ENCODE measurements around the gene FOXJ3.

FOXJ3 gene

GRCh38 chr1:42335050-42335808 lies at the start of gene FOXJ3:
Gene FOXJ3, minus strand, starts transcription at chr1:42335235. Its CDS starts 24,142 bp downstream, at chr1:42311093.
- H3K4me3 ChIP-seq (ENCODE audit: low read depth, low read length), result peak within 1 kb of the TSS; percentile 87
- no peaks in the 10 kb centered on the region for H3K27me3 ChIP-seq (ENCODE audit: control insufficient read depth, insufficient read depth, low read length)
- peaks cover 30% of the 10 kb centered on the region for H3K4me1 ChIP-seq (ENCODE audit: control insufficient read depth, insufficient read depth, low read length)
- peak within 1 kb of the TSS; percentile 88 for H3K9ac ChIP-seq (ENCODE audit: low read depth, low read length)
- H3K27ac ChIP-seq (ENCODE audit: low read depth, low read length), result peak within 1 kb of the TSS; percentile 96
- no peaks in the 10 kb centered on the region for H3K36me3 ChIP-seq (ENCODE audit: control insufficient read depth, insufficient read depth, low read length)
- H3K9me3 ChIP-seq (ENCODE audit: control insufficient read depth, insufficient read depth, low read length), result no peaks in the 10 kb centered on the region

DNA sequence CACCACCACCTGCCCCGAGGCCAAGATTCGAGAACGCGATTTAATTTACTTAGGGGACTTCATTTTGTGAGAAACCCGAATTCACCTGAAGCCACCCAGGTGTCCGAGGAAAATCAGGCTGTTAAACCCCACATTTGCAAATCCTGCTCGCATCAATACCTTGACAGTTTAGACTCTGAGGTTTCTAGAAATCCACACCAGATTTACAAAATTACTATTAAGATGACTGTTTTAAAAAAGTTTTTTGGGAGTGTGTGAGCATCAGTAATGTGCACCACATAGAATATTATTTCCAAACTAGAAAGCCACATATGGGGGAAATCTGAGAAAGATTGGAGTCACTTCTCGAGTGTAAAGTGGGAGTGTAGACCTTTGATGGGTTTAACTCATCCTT lies 46.2 kb upstream of the FOXJ3 start:
- Histone ChIP-seq H3K36me3 (ENCODE audit: control insufficient read depth, insufficient read depth, low read length) (no peaks in the 10 kb centered on the region), H3K4me1 (ENCODE audit: control insufficient read depth, insufficient read depth, low read length) (peaks cover 7% of the 10 kb centered on the region), H3K27me3 (ENCODE audit: control insufficient read depth, insufficient read depth, low read length) (peaks cover 21% of the 10 kb centered on the region), H3K9me3 (ENCODE audit: control insufficient read depth, insufficient read depth, low read length) (no peaks in the 10 kb centered on the region), H3K4me3 (ENCODE audit: low read depth, low read length) (peak overlapping the region; percentile 85), H3K9ac (ENCODE audit: low read depth, low read length) (peak overlapping the region; percentile 32; the same call in 1 of the 2 replicates), H3K27ac (ENCODE audit: low read depth, low read length) (no peak overlapping the region)

DNA sequence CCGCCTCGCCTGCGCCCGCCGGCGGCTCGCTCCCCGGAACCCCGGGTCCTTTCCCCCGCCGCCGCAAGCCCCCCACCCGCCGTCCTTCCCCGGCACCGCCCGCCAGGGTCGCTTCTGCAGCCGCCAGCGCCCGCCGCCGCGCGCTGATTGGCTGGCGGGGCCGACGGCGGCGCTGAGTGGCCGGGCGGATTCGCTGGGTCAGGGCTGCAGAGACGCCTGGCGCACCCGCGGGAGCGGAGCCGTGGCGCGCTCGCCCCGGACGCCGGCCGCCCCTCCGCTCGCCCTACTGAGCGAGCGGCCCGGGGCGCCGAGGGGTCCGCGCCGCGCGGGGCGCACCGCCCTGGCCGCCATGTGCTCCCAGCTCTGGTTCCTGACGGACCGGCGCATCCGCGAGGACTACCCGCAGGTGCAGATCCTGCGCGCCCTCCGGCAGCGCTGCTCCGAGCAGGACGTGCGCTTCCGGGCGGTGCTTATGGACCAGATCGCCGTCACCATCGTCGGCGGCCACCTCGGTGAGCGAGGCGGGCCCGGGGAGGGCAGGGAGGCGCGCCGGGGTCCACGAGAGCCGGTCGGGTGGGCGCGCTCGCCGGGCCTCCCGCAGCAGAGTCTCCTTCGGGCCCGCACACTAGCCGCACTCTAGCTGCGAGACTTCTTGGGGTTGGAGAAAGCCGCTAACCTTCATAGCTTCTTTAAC lies 45.7 kb upstream of the FOXJ3 start, which contains the start of gene RIMKLA:
Gene RIMKLA, plus strand, starts transcription at position 207 of the 694 bp plus-strand sequence. Its CDS starts 143 bp downstream, at position 350.
- no peak within 1 kb of the TSS for H3K27ac ChIP-seq (ENCODE audit: low read depth, low read length)
- H3K9me3 ChIP-seq (ENCODE audit: control insufficient read depth, insufficient read depth, low read length), result no peaks in the 10 kb centered on the region
- peaks cover 7% of the 10 kb centered on the region for H3K4me1 ChIP-seq (ENCODE audit: control insufficient read depth, insufficient read depth, low read length)
- peak within 1 kb of the TSS; percentile 85 for H3K4me3 ChIP-seq (ENCODE audit: low read depth, low read length)
- H3K36me3 ChIP-seq (ENCODE audit: control insufficient read depth, insufficient read depth, low read length), result no peaks in the 10 kb centered on the region
- peaks cover 21% of the 10 kb centered on the region for H3K27me3 ChIP-seq (ENCODE audit: control insufficient read depth, insufficient read depth, low read length)
- peak within 1 kb of the TSS; percentile 32; the same call in 1 of the 2 replicates for H3K9ac ChIP-seq (ENCODE audit: low read depth, low read length)

- Histone ChIP-seq H3K27me3 (ENCODE audit: control insufficient read depth, insufficient read depth, low read length) (peaks cover 21% of the 10 kb centered on the region), H3K4me1 (ENCODE audit: control insufficient read depth, insufficient read depth, low read length) (peaks cover 7% of the 10 kb centered on the region), H3K4me3 (ENCODE audit: low read depth, low read length) (peak overlapping the region; percentile 85), H3K9ac (ENCODE audit: low read depth, low read length) (0 out of 2 replicates have a peak overlapping the region, but pooled peaks have one; percentile 30), H3K9me3 (ENCODE audit: control insufficient read depth, insufficient read depth, low read length) (no peaks in the 10 kb centered on the region), H3K36me3 (ENCODE audit: control insufficient read depth, insufficient read depth, low read length) (no peaks in the 10 kb centered on the region), H3K27ac (ENCODE audit: low read depth, low read length) (no peak overlapping the region)
These were observed 45.0 kb upstream of the FOXJ3 start for GRCh38 chr1:42379794-42380585.

GRCh38 chr1:42372796-42373195 lies 37.8 kb upstream of the FOXJ3 start:
- no peaks in the 10 kb centered on the region for H3K9me3 ChIP-seq (ENCODE audit: control insufficient read depth, insufficient read depth, low read length)
- no peak overlapping the region for H3K27ac ChIP-seq (ENCODE audit: low read depth, low read length)
- no peaks in the 10 kb centered on the region for H3K4me1 ChIP-seq (ENCODE audit: control insufficient read depth, insufficient read depth, low read length)
- H3K36me3 ChIP-seq (ENCODE audit: control insufficient read depth, insufficient read depth, low read length), result no peaks in the 10 kb centered on the region
- no peaks in the 10 kb centered on the region for H3K27me3 ChIP-seq (ENCODE audit: control insufficient read depth, insufficient read depth, low read length)
- no peak overlapping the region for H3K9ac ChIP-seq (ENCODE audit: low read depth, low read length)
- H3K4me3 ChIP-seq (ENCODE audit: low read depth, low read length), result no peak overlapping the region

DNA sequence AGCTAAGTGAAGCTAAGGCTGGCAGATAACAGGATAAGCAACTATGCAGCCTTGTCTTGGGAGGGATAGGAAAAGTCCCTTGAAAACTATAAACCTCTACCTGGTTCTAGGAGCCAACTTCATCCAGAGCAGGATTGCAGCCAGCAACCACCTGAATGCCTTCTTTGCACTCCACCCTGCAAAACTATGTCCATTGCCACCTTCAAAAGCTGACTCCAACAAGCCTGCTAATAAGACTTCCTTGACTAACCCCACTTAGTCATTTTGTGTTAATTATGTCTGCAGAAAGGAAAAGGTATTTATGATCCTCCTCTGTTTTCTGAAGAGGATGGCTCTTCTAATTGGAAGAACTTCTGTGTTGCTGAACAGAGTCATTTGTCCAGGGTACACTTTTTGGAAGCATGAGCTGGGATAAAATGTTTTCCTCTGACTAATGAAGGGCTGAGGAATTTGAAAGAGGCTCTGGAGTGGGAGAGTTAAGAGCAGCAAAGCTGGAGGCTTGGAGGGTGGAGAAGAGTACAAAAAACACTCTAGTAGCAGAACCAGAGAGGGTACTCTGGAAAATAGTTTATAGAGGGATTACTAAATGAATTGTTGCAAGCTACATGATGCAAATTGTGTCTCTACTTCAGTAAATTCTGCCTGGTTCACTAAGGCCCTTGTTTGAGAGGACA lies 36.0 kb upstream of the FOXJ3 start:
- no peaks in the 10 kb centered on the region for H3K27me3 ChIP-seq (ENCODE audit: control insufficient read depth, insufficient read depth, low read length)
- no peaks in the 10 kb centered on the region for H3K9me3 ChIP-seq (ENCODE audit: control insufficient read depth, insufficient read depth, low read length)
- no peak overlapping the region for H3K4me3 ChIP-seq (ENCODE audit: low read depth, low read length)
- no peaks in the 10 kb centered on the region for H3K4me1 ChIP-seq (ENCODE audit: control insufficient read depth, insufficient read depth, low read length)
- H3K27ac ChIP-seq (ENCODE audit: low read depth, low read length), result no peak overlapping the region
- H3K36me3 ChIP-seq (ENCODE audit: control insufficient read depth, insufficient read depth, low read length), result no peaks in the 10 kb centered on the region
- no peak overlapping the region for H3K9ac ChIP-seq (ENCODE audit: low read depth, low read length)

DNA sequence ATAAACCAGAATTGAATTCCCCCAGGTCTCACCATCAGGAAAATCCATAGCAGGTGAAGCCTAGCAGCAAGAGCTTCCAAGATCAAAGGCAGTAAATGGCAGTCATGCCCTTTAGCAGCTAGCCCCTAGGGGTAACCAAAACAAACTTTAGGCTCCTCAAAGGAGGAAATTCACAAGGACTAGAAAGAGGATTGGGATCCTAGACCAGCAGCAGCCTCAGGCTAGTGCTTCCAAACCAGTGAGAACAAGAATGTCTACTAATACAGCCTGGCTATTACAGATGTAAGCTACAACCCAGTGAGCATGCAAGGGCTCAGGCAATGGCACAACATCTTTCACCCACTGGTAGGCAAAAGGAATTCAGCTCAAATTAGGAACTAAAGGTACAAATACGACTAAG lies 34.4 kb upstream of the FOXJ3 start:
- no peak overlapping the region for H3K27ac ChIP-seq (ENCODE audit: low read depth, low read length)
- H3K27me3 ChIP-seq (ENCODE audit: control insufficient read depth, insufficient read depth, low read length), result no peaks in the 10 kb centered on the region
- no peak overlapping the region for H3K4me3 ChIP-seq (ENCODE audit: low read depth, low read length)
- no peaks in the 10 kb centered on the region for H3K36me3 ChIP-seq (ENCODE audit: control insufficient read depth, insufficient read depth, low read length)
- H3K9ac ChIP-seq (ENCODE audit: low read depth, low read length), result no peak overlapping the region
- H3K4me1 ChIP-seq (ENCODE audit: control insufficient read depth, insufficient read depth, low read length), result no peaks in the 10 kb centered on the region
- no peaks in the 10 kb centered on the region for H3K9me3 ChIP-seq (ENCODE audit: control insufficient read depth, insufficient read depth, low read length)

DNA sequence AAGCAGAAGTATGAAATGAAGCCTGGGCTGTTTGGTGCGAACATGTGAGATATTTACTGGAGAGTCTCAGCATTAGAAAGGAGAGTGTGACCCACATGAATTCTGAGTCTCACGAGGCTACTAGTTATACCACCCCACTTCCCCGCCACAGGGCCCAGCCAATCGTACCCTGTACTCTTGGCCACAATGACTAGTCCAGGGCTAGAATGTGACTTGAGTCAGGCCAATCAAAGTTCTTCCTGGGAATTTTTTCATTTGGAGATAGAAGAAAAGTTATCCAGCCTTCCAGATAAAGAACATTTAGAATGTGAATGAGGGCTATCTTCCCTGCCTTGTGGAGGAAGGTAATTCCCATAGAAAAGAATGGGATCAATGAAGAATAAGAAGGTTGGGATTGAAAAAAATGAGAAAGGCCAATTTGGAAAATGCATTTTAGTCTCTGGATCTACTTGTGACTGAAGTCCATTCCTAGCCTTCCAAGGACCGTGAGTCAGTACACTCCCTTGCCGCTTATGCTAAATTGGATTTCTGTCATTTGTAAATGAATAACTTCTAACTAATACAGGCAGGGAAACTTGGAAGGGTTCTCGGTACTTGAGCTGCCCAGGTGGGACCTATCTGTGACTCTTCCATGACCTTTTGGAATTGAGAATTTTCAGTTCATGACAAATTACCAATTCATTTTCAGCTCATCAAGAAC lies 33.2 kb upstream of the FOXJ3 start:
- H3K9me3 ChIP-seq (ENCODE audit: control insufficient read depth, insufficient read depth, low read length), result no peaks in the 10 kb centered on the region
- H3K27ac ChIP-seq (ENCODE audit: low read depth, low read length), result no peak overlapping the region
- H3K9ac ChIP-seq (ENCODE audit: low read depth, low read length), result no peak overlapping the region
- H3K36me3 ChIP-seq (ENCODE audit: control insufficient read depth, insufficient read depth, low read length), result no peaks in the 10 kb centered on the region
- no peak overlapping the region for H3K4me3 ChIP-seq (ENCODE audit: low read depth, low read length)
- no peaks in the 10 kb centered on the region for H3K4me1 ChIP-seq (ENCODE audit: control insufficient read depth, insufficient read depth, low read length)
- no peaks in the 10 kb centered on the region for H3K27me3 ChIP-seq (ENCODE audit: control insufficient read depth, insufficient read depth, low read length)

DNA sequence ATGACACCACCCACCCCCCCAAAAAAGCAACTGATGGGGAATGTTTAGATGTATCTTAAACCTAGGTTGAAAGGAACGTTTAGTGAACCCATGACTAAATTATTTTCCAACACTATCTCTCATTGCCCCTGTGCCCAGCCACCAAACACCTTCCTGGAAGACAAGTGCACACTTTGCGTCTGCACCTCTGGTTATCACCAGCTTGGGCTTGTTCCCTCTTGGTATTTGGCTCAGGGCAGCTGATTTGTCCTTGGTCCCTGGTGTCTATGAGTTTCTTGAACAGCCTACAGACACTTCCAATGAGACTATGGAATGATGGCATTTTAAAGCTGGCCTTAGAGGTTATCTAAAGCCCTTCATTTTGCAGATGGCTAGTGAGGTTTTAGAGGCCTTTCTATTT lies 30.1 kb upstream of the FOXJ3 start:
- Histone ChIP-seq H3K36me3 (ENCODE audit: control insufficient read depth, insufficient read depth, low read length) (no peaks in the 10 kb centered on the region), H3K4me3 (ENCODE audit: low read depth, low read length) (no peak overlapping the region), H3K4me1 (ENCODE audit: control insufficient read depth, insufficient read depth, low read length) (no peaks in the 10 kb centered on the region), H3K27me3 (ENCODE audit: control insufficient read depth, insufficient read depth, low read length) (no peaks in the 10 kb centered on the region), H3K9ac (ENCODE audit: low read depth, low read length) (no peak overlapping the region), H3K27ac (ENCODE audit: low read depth, low read length) (no peak overlapping the region), H3K9me3 (ENCODE audit: control insufficient read depth, insufficient read depth, low read length) (no peaks in the 10 kb centered on the region)

DNA sequence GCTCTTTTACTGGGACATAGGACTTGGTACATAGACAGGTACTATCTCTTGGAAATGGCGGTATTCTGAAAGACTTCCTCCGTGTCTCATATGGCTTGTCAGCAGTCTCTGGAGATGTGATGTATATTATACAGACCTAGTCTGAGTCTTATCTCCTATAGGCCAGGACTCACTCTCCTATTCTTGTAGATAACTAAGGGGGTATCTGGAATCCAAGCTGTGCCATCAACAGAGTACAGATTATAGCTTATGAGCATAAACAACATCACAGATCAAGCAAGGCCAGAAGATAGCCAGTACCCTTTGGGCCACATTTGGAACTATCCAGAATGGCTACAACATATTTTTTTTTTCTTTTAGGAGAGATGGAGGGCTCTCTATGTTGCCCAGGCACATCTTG lies 29.5 kb upstream of the FOXJ3 start:
- Histone ChIP-seq H3K27me3 (ENCODE audit: control insufficient read depth, insufficient read depth, low read length) (no peaks in the 10 kb centered on the region), H3K27ac (ENCODE audit: low read depth, low read length) (no peak overlapping the region), H3K9ac (ENCODE audit: low read depth, low read length) (no peak overlapping the region), H3K4me3 (ENCODE audit: low read depth, low read length) (no peak overlapping the region), H3K4me1 (ENCODE audit: control insufficient read depth, insufficient read depth, low read length) (no peaks in the 10 kb centered on the region), H3K9me3 (ENCODE audit: control insufficient read depth, insufficient read depth, low read length) (no peaks in the 10 kb centered on the region), H3K36me3 (ENCODE audit: control insufficient read depth, insufficient read depth, low read length) (no peaks in the 10 kb centered on the region)

Measured in HUES48 (cell line).